Left hindlimb (tissue), 1 donor: ENCODE results near the gene PRKCE.
"Not testable (repeated sequence)": the region's sequence is repeated elsewhere in the genome, so short reads cannot be mapped to it uniquely, and the experiment has no call there.

ENCODE experiments used
- DNase-seq: peaks from one replicate; pipeline ENCODE4 v3.0.0-alpha.2; 2018

The PRKCE gene

GRCh38 chr2:45871541-45871940 lies 220.1 kb downstream of the PRKCE start:
- DNase-seq, result no peak

- no peak for DNase-seq
Observed at GRCh38 chr2:45872211-45872610, 220.7 kb downstream of the PRKCE start.

GRCh38 chr2:45874344-45874743 lies 222.9 kb downstream of the PRKCE start:
- DNase-seq, result peak; percentile 64

- no peak for DNase-seq
Observed at GRCh38 chr2:45876611-45877010, 225.1 kb downstream of the PRKCE start.

GRCh38 chr2:45879406-45879805 lies 227.9 kb downstream of the PRKCE start:
- DNase-seq, result no peak

GRCh38 chr2:45879936-45880335 lies 228.5 kb downstream of the PRKCE start:
- no peak for DNase-seq

GRCh38 chr2:45881970-45882581 lies 230.6 kb downstream of the PRKCE start:
- DNase-seq, result no peak

GRCh38 chr2:45882707-45883602 lies 231.5 kb downstream of the PRKCE start:
- peak; percentile 89 for DNase-seq

- DNase-seq, result no peak
Observed at GRCh38 chr2:45883603-45884000, 232.1 kb downstream of the PRKCE start.

GRCh38 chr2:45884126-45884525 lies 232.7 kb downstream of the PRKCE start:
- no peak for DNase-seq

GRCh38 chr2:45885171-45885621 lies 233.7 kb downstream of the PRKCE start:
- no peak for DNase-seq

GRCh38 chr2:45886171-45886663 lies 234.7 kb downstream of the PRKCE start:
- no peak for DNase-seq

- DNase-seq, result no peak
Observed at GRCh38 chr2:45888167-45888566, 236.7 kb downstream of the PRKCE start.

- no peak for DNase-seq
Observed at GRCh38 chr2:45888641-45889040, 237.2 kb downstream of the PRKCE start.

- no peak for DNase-seq
Observed at GRCh38 chr2:45889053-45889452, 237.6 kb downstream of the PRKCE start.

- DNase-seq, result no peak
Observed at GRCh38 chr2:45889620-45890370, 238.3 kb downstream of the PRKCE start.

- not testable (repeated sequence) for DNase-seq
Observed at GRCh38 chr2:45890371-45890646, 238.8 kb downstream of the PRKCE start.

GRCh38 chr2:45890819-45891218 lies 239.3 kb downstream of the PRKCE start:
- no peak for DNase-seq

- no peak for DNase-seq
Observed at GRCh38 chr2:45891719-45892424, 240.4 kb downstream of the PRKCE start.

GRCh38 chr2:45892425-45892745 lies 240.9 kb downstream of the PRKCE start:
- DNase-seq, result no peak

GRCh38 chr2:45892757-45893156 lies 241.3 kb downstream of the PRKCE start:
- no peak for DNase-seq

- no peak for DNase-seq
Observed at GRCh38 chr2:45894211-45894610, 242.7 kb downstream of the PRKCE start.

- DNase-seq, result no peak
Observed at GRCh38 chr2:45895241-45895861, 243.9 kb downstream of the PRKCE start.
